Vagina (tissue), 2 donors: ENCODE results near the gene MTX3.

Experiments
- POLR2A ChIP-seq, 2 donors: fragments of 450-650 bp; IDR thresholded peaks; one replicate each; pipeline ENCODE4 v1.6.1; 2017; ENCODE audit warnings: antibody characterized with exemption in 2 of 2, mild to moderate bottlenecking in 2 of 2, moderate library complexity in 2 of 2
- TF ChIP-seq, protein P1 (sequence below), 3 experiments: fragments of 450-650 bp in 2 of 3; fragments of 200-600 bp in 1 of 3; sonication (generic) in 1 of 3; IDR thresholded peaks; one replicate each; pipeline ENCODE4 v1.5.1; 2017 to 2019; ENCODE audit warnings: antibody characterized with exemption in 3 of 3, mild to moderate bottlenecking in 2 of 3, moderate library complexity in 2 of 3

DNA sequence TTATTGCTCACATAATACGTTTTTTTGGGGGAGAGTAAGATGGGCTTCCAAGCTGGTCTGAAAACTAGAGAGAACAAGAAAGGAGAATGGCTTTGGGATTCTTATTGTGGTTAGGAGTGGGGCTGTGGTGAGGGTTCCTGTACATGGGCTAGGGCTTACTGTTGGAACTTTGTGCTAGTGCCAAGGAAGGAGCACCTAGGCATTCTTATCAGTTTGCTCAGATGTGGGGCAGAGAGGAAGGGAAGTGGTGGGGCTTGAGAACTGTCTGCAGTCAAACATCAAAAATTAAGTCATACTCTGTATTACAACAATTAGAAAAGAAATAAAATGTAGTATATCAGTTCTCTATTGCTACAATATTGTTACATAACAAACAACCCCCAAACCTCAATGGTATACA lies 40.0 kb upstream of the MTX3 start:
- TF ChIP-seq, protein P1, sequence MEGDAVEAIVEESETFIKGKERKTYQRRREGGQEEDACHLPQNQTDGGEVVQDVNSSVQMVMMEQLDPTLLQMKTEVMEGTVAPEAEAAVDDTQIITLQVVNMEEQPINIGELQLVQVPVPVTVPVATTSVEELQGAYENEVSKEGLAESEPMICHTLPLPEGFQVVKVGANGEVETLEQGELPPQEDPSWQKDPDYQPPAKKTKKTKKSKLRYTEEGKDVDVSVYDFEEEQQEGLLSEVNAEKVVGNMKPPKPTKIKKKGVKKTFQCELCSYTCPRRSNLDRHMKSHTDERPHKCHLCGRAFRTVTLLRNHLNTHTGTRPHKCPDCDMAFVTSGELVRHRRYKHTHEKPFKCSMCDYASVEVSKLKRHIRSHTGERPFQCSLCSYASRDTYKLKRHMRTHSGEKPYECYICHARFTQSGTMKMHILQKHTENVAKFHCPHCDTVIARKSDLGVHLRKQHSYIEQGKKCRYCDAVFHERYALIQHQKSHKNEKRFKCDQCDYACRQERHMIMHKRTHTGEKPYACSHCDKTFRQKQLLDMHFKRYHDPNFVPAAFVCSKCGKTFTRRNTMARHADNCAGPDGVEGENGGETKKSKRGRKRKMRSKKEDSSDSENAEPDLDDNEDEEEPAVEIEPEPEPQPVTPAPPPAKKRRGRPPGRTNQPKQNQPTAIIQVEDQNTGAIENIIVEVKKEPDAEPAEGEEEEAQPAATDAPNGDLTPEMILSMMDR (IDR thresholded peaks at IDR 0.05) = no peak
- TF ChIP-seq POLR2A (IDR thresholded peaks at IDR 0.05) = no peak
